HepG2 (cell line): ENCODE data around the gene NAXD. TPM values are rescaled to one million over a fixed set of nuclear protein-coding genes. Genes with fewer than 3 reads are reported as not detected.

Source experiments
- ATAC-seq: fragments of 200-7000 bp; cut with Tn5 transposase; 3 replicates; pipeline ENCODE4 v1.9.1; 2020; ENCODE audit warnings: mild to moderate bottlenecking, moderate library complexity
- BruUV-seq: library from RNA; stranded (reverse); fragments of 400-500 nt; replicated peaks from 2 replicates; lab custom pipeline; 2021; lab: Mats Ljungman, UMichigan
- CTCF ChIA-PET: fragments of 300-600 bp; formaldehyde crosslinking; extraction: SDS; loops from one replicate; lab custom pipeline; 2021; ENCODE audit warnings: low total read pairs, inconsistent platforms, low intra/inter-chr PET ratio; lab: Yijun Ruan, JAX
- POLR2A ChIA-PET: fragments of 350-600 bp; sonication (Branson Sonifier 250); formaldehyde crosslinking; loops from one replicate; lab custom pipeline; 2020; ENCODE audit warnings: antibody characterized with exemption, inconsistent platforms; lab: Yijun Ruan, JAX
- DNase-seq: peaks from one replicate; pipeline ENCODE4 v3.0.0-alpha.2; 2015; ENCODE audit warnings: low spot score
- FAIRE-seq: peaks from 3 replicates; lab custom pipeline; 2011; peaks lifted over from hg19 to GRCh38; lab: Jason Lieb, UNC
- H2AFZ ChIP-seq: one replicate; pipeline ENCODE4 v1.6.1; 2011; ENCODE audit warnings: low read length, inconsistent platforms
- H3K27ac ChIP-seq: fragments of 300-600 bp; 3 replicates; pipeline ENCODE4 v1.8.0; 2011; ENCODE audit warnings: mixed run types, mild to moderate bottlenecking, mixed read lengths, low read length, inconsistent platforms; ENCODE audit not compliant: insufficient read depth; ENCODE audit errors: extremely low read length
- H3K27me3 ChIP-seq, 2 experiments: fragments of 200-600 bp in 1 of 2; 2 replicates in 1 of 2; 3 replicates in 1 of 2; pipeline versions ENCODE4 v1.6.0 to v1.8.0; 2011; ENCODE audit warnings: low read length in 2 of 2, mild to moderate bottlenecking in 2 of 2, moderate library complexity in 2 of 2, inconsistent platforms in 1 of 2; ENCODE audit not compliant: insufficient read depth in 2 of 2, control insufficient read depth in 1 of 2
- H3K36me3 ChIP-seq, 2 experiments: fragments of 200-600 bp in 1 of 2; replicated peaks in 1 of 2; 2 replicates in 1 of 2; 3 replicates in 1 of 2; pipeline versions ENCODE4 v1.5.1 to v1.8.0; 2011; ENCODE audit warnings: low read length in 2 of 2, inconsistent platforms in 1 of 2; ENCODE audit not compliant: insufficient read depth in 2 of 2, control insufficient read depth in 1 of 2
- H3K4me1 ChIP-seq: 2 replicates; pipeline ENCODE4 v1.5.1; 2012; ENCODE audit warnings: low read length, inconsistent platforms; ENCODE audit not compliant: insufficient read depth
- H3K4me2 ChIP-seq: 2 replicates; pipeline ENCODE4 v1.6.0; 2011; ENCODE audit warnings: low read depth, low read length, inconsistent platforms
- H3K4me3 ChIP-seq, 3 experiments: fragments of 200-600 bp in 1 of 3; sonication (generic), shearing (Covaris generic) in 1 of 3; replicated peaks in 1 of 3; 2 replicates each; pipeline ENCODE4 v1.5.1; 2011 to 2016; ENCODE audit warnings: low read length in 3 of 3, inconsistent platforms in 2 of 3, low read depth in 2 of 3, mild to moderate bottlenecking in 2 of 3, control low read depth in 1 of 3, mixed read lengths in 1 of 3; ENCODE audit not compliant: insufficient read depth in 1 of 3
- H3K79me2 ChIP-seq: one replicate; pipeline ENCODE4 v1.6.1; 2011; ENCODE audit warnings: low read length, inconsistent platforms; ENCODE audit not compliant: insufficient read depth
- H3K9ac ChIP-seq: 2 replicates; pipeline ENCODE4 v1.6.0; 2011; ENCODE audit warnings: mild to moderate bottlenecking, low read depth, low read length, inconsistent platforms; ENCODE audit not compliant: insufficient read depth
- H3K9me3 ChIP-seq: 2 replicates; pipeline ENCODE4 v1.5.1; 2012; ENCODE audit warnings: mild to moderate bottlenecking, low read length
- H4K20me1 ChIP-seq: 2 replicates; pipeline ENCODE4 v1.6.0; 2011; ENCODE audit warnings: inconsistent platforms, mild to moderate bottlenecking, low read length, moderate library complexity; ENCODE audit not compliant: insufficient read depth
- ARID5B ChIP-seq: IDR thresholded peaks from 2 replicates; pipeline ENCODE4 v1.4.0; 2020; ENCODE audit warnings: mild to moderate bottlenecking, missing genetic modification reagents
- ATRX ChIP-seq: sonication (generic); formaldehyde crosslinking; IDR thresholded peaks from 2 replicates; pipeline ENCODE4 v1.4.0; 2020; ENCODE audit warnings: missing genetic modification reagents, borderline replicate concordance
- CBFB ChIP-seq: sonication (generic); formaldehyde crosslinking; IDR thresholded peaks from 2 replicates; pipeline ENCODE4 v1.4.0; 2020; ENCODE audit warnings: missing genetic modification reagents
- NCOA1 ChIP-seq: sonication (generic); formaldehyde crosslinking; IDR thresholded peaks from 2 replicates; pipeline ENCODE4 v1.9.0; 2021; ENCODE audit warnings: missing genetic modification reagents
- SMARCE1 ChIP-seq: fragments of 450-650 bp; IDR thresholded peaks from 2 replicates; pipeline ENCODE4 v1.6.1; 2017; ENCODE audit warnings: borderline replicate concordance
- ZNF207 ChIP-seq: fragments of 450-650 bp; IDR thresholded peaks from 2 replicates; pipeline ENCODE4 v1.6.1; 2016; ENCODE audit warnings: antibody characterized with exemption, borderline replicate concordance
- ZNF562 ChIP-seq: sonication (generic); formaldehyde crosslinking; IDR thresholded peaks from 2 replicates; pipeline ENCODE4 v1.8.0; 2022; ENCODE audit warnings: missing genetic modification reagents, borderline replicate concordance
- ZNF569 ChIP-seq: sonication (generic); formaldehyde crosslinking; IDR thresholded peaks from 2 replicates; pipeline ENCODE4 v1.5.0; 2020; ENCODE audit warnings: mild to moderate bottlenecking, missing genetic modification reagents, moderate library complexity, borderline replicate concordance
- ZNF652 ChIP-seq: IDR thresholded peaks from 2 replicates; pipeline ENCODE4 v1.6.1; 2016; ENCODE audit warnings: low read depth, borderline replicate concordance
- ZNF678 ChIP-seq: sonication (generic); formaldehyde crosslinking; IDR thresholded peaks from 2 replicates; pipeline ENCODE4 v1.4.0; 2020; ENCODE audit warnings: mild to moderate bottlenecking, missing genetic modification reagents
- ZNF850 ChIP-seq: sonication (generic); formaldehyde crosslinking; conservative IDR thresholded peaks from 2 replicates; pipeline ENCODE4 v1.9.0; 2021; ENCODE audit warnings: mild to moderate bottlenecking, missing genetic modification reagents
- WGBS: methylation state at CpG from one replicate; pipeline ENCODE4 v1.1.6; 2017; ENCODE audit warnings: low lambda C conversion rate; 5-methylcytosine and 5-hydroxymethylcytosine counted together
- in situ Hi-C: cut with HindIII; loops from 2 replicates; pipeline ENCODE4 v1.10.0; 2017; ENCODE audit warnings: low pct_unique_long_range_greater_than_20kb; ENCODE audit not compliant: extremely low pct_ligation_motif_present
- intact Hi-C: fragments of 100-400 bp; cut with micrococcal nuclease; formaldehyde crosslinking; loops from one replicate; pipeline ENCODE4 v1.10.0; 2022; ENCODE audit not compliant: unreplicated experiment
- polyA plus RNA-seq, 8 experiments: library from polyadenylated mRNA; depleted of rRNA in 3 of 8; stranded (reverse) in 7 of 8; unstranded in 1 of 8; fragments of >200 nt; fragmentation: Illumina TruSeq in 4 of 8; extraction: Trizol in 4 of 8; gene quantifications; 2 replicates each; pipeline versions ENCODE4 v1.2.1 to v1.2.3, GENCODE V29; 2011 to 2016; ENCODE audit warnings: low read depth in 4 of 8, missing spikeins in 1 of 8, mixed read lengths in 1 of 8; ENCODE audit not compliant: insufficient read depth in 1 of 8
- total RNA-seq, 5 experiments: library from RNA; depleted of rRNA; stranded (reverse); fragments of >200 nt; fragmentation: Illumina TruSeq; extraction: Trizol; gene quantifications; 2 replicates each; pipeline ENCODE4 v1.2.3, GENCODE V29; 2016; ENCODE audit warnings: low read depth in 1 of 5

The NAXD gene
- total and polyA plus RNA-seq, 2 of the 13 experiments (the other 11 are each of a cell fraction or from before 2014, with no cell fraction given): 19.0 to 23.2 TPM

- TF ChIP-seq ZNF678 (CRISPR knock-in tag) (no peak), NCOA1 (CRISPR knock-in tag) (no peak), ZNF569 (CRISPR knock-in tag) (no peak), ZNF207 (no peak)
- TF ChIP-seq, all 625 proteins: peak for 0
- no peak overlapping the region for H2AFZ ChIP-seq
- FAIRE-seq (no peak), ATAC-seq (no peak), DNase-seq (no peak)
- 97% methylated on average over 6 of the region's 11 CpGs for WGBS
- no peaks in the 10 kb centered on the region; the same call in 1 of the 2 replicates for H3K9me3 ChIP-seq
- POLR2A ChIA-PET: no interaction called here
- no peak overlapping the region for H3K9ac ChIP-seq
- CTCF ChIA-PET: no interaction called here
- in situ Hi-C loops (no loop called here), intact Hi-C loops (no loop called here)
- H3K4me2 ChIP-seq: no peak overlapping the region
- H3K79me2 ChIP-seq: no peaks in the 10 kb centered on the region
- H3K27me3 ChIP-seq: no peaks in the 10 kb centered on the region
- no peaks in the 10 kb centered on the region for H4K20me1 ChIP-seq
- peaks cover 14 to 70% of the 10 kb centered on the region in 2 experiments; a peak in 4 of 5 replicates for H3K36me3 ChIP-seq
- H3K27ac ChIP-seq: no peak overlapping the region
- H3K4me3 ChIP-seq: no peak overlapping the region
- BruUV-seq: no TSS peak
- no peaks in the 10 kb centered on the region for H3K4me1 ChIP-seq
Observed at GRCh38 chr13:110664673-110665072, 49.3 kb downstream of the NAXD start.

- Histone ChIP-seq H3K4me3 (no peak overlapping the region), H3K4me2 (no peak overlapping the region), H3K36me3 (peaks cover 14 to 66% of the 10 kb centered on the region in 2 experiments; a peak in 4 of 5 replicates), H2AFZ (no peak overlapping the region), H3K79me2 (no peaks in the 10 kb centered on the region), H3K27me3 (no peaks in the 10 kb centered on the region), H4K20me1 (no peaks in the 10 kb centered on the region), H3K9ac (no peak overlapping the region), H3K27ac (no peak overlapping the region), H3K4me1 (no peaks in the 10 kb centered on the region), H3K9me3 (no peaks in the 10 kb centered on the region; the same call in 1 of the 2 replicates)
- ChIA-PET CTCF (no interaction called here), POLR2A (no interaction called here)
- in situ Hi-C loops: no loop called here
- ATAC-seq (no peak), FAIRE-seq (no peak), DNase-seq (no peak)
- TF ChIP-seq ZNF562 (CRISPR knock-in tag): no peak
- no peak for TF ChIP-seq ZNF652 (CRISPR knock-in tag)
- no peak for TF ChIP-seq ZNF678 (CRISPR knock-in tag)
- no peak for TF ChIP-seq SMARCE1
- TF ChIP-seq ZNF850 (CRISPR knock-in tag): no peak
- no peak for TF ChIP-seq CBFB (CRISPR knock-in tag)
- no peak for TF ChIP-seq ARID5B (CRISPR knock-in tag)
- TF ChIP-seq ATRX (CRISPR knock-in tag): no peak
- intact Hi-C loops: no loop called here
- BruUV-seq: no TSS peak
- WGBS: 96% methylated on average over 18 of the region's 23 CpGs
Observed at GRCh38 chr13:110665491-110666254, 50.3 kb downstream of the NAXD start.
